Erythroblast (primary cell): ENCODE results near the gene INO80.
"Not testable (repeated sequence)": the region's sequence is repeated elsewhere in the genome, so short reads cannot be mapped to it uniquely, and the experiment has no call there.

ENCODE experiments used
- DNase-seq, 2 experiments: peaks; one replicate each; lab custom pipeline; 2025; lab: John Stamatoyannopoulos, UW
- GATA1 ChIP-seq: IDR thresholded peaks from 2 replicates; pipeline ENCODE4 v1.6.1; 2011; ENCODE audit warnings: low read depth, mild to moderate bottlenecking, control low read depth, low read length, moderate library complexity
- POLR2A ChIP-seq: IDR thresholded peaks from 2 replicates; pipeline ENCODE4 v1.6.1; 2011; ENCODE audit warnings: mild to moderate bottlenecking, low read length

The INO80 gene

GRCh38 chr15:40964634-40965033 lies 151.4 kb downstream of the INO80 start:
- TF ChIP-seq GATA1: no peak
- DNase-seq: no peak

- TF ChIP-seq POLR2A: no peak
- no peak for TF ChIP-seq GATA1
- DNase-seq: no peak
Measured at GRCh38 chr15:40964006-40964405, 152.1 kb downstream of the INO80 start.

- no peak for DNase-seq
- TF ChIP-seq POLR2A (no peak), GATA1 (no peak)
Measured at GRCh38 chr15:40963201-40963600, 152.9 kb downstream of the INO80 start.

- not testable (repeated sequence) for DNase-seq
Measured at GRCh38 chr15:40962317-40962716, 153.8 kb downstream of the INO80 start.

- DNase-seq: not testable (repeated sequence)
Measured at GRCh38 chr15:40961740-40962139, 154.3 kb downstream of the INO80 start.

GRCh38 chr15:40960925-40961324 lies 155.2 kb downstream of the INO80 start:
- TF ChIP-seq POLR2A: no peak
- no peak for DNase-seq

GRCh38 chr15:40960151-40960885 lies 155.8 kb downstream of the INO80 start:
- TF ChIP-seq GATA1 (no peak), POLR2A (no peak)

GRCh38 chr15:40959331-40960141 lies 156.5 kb downstream of the INO80 start:
- no peak for DNase-seq
- TF ChIP-seq GATA1: no peak
- TF ChIP-seq POLR2A: no peak

More at GRCh38 chr15:40960151-40960885, 155.8 kb downstream of the INO80 start:
- DNase-seq: no peak

GRCh38 chr15:40958723-40959122 lies 157.4 kb downstream of the INO80 start:
- no peak for TF ChIP-seq GATA1
- no peak for TF ChIP-seq POLR2A

GRCh38 chr15:40958146-40958545 lies 157.9 kb downstream of the INO80 start:
- TF ChIP-seq POLR2A (no peak), GATA1 (no peak)
- no peak for DNase-seq

More at GRCh38 chr15:40958723-40959122, 157.4 kb downstream of the INO80 start:
- no peak for DNase-seq

GRCh38 chr15:40957581-40958051 lies 158.5 kb downstream of the INO80 start:
- DNase-seq: no peak
- TF ChIP-seq POLR2A (peak; percentile 13), GATA1 (no peak)

GRCh38 chr15:40957041-40957555 lies 159.0 kb downstream of the INO80 start:
- no peak for TF ChIP-seq GATA1
- no peak for TF ChIP-seq POLR2A
- no peak for DNase-seq

GRCh38 chr15:40956541-40956982 lies 159.5 kb downstream of the INO80 start:
- TF ChIP-seq GATA1 (no peak), POLR2A (no peak)
- DNase-seq: no peak

GRCh38 chr15:40955930-40956540 lies 160.0 kb downstream of the INO80 start:
- no peak for DNase-seq
- TF ChIP-seq GATA1 (no peak), POLR2A (no peak)
